C4-2B (cell line): Measurements from ENCODE around the gene CTU2.
A peak's percentile ranks its signal among the peaks of the same experiment; 100 is the strongest.

Source experiments
- H3K27ac ChIP-seq: fragments of 450-650 bp; 2 replicates; pipeline ENCODE4 v1.5.1; 2017
- ZFX ChIP-seq: fragments of 450-650 bp; IDR thresholded peaks from 2 replicates; pipeline ENCODE4 v1.6.1; 2017
- TF ChIP-seq, protein P1 (sequence below): fragments of 450-650 bp; conservative IDR thresholded peaks from 2 replicates; pipeline ENCODE4 v1.5.1; 2017; ENCODE audit warnings: mild to moderate bottlenecking

CTU2 gene

DNA sequence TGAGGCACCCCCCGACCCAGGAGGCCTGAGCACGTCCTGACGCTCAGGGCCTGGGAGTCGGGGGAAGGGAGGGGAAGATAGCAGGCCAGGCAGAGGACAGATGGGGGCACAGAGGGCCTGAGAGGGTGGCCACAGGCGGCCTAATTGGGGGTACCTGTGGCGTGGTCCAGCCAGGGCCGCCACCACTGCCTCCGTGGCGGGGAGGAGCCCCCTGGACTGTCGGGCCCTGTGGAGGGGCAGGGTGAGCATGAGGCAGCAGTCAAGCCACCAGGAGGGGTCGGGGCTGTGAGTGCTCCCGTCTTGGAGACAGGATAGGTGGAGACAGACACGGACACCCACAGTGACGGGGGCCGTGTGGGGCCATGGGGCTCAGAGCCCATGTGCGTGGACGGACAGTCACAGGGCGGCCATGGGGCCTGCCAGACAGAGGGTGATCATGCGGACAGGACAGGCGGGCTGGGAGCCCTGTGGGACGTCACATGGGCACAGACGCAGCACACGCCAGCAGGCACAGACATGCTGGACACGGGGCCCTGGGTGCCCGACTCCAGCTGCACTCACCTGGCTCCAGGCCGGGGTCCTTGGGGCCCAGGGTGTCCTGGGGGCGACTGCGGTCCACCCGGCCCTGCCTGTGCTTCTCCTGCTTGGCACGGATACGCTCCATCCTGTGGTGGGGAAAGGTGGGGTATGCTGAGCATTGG, 18.7 kb downstream of the CTU2 start:
- no peak for TF ChIP-seq ZFX
- TF ChIP-seq, protein P1, sequence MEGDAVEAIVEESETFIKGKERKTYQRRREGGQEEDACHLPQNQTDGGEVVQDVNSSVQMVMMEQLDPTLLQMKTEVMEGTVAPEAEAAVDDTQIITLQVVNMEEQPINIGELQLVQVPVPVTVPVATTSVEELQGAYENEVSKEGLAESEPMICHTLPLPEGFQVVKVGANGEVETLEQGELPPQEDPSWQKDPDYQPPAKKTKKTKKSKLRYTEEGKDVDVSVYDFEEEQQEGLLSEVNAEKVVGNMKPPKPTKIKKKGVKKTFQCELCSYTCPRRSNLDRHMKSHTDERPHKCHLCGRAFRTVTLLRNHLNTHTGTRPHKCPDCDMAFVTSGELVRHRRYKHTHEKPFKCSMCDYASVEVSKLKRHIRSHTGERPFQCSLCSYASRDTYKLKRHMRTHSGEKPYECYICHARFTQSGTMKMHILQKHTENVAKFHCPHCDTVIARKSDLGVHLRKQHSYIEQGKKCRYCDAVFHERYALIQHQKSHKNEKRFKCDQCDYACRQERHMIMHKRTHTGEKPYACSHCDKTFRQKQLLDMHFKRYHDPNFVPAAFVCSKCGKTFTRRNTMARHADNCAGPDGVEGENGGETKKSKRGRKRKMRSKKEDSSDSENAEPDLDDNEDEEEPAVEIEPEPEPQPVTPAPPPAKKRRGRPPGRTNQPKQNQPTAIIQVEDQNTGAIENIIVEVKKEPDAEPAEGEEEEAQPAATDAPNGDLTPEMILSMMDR = no peak
- H3K27ac ChIP-seq = no peak overlapping the region

DNA sequence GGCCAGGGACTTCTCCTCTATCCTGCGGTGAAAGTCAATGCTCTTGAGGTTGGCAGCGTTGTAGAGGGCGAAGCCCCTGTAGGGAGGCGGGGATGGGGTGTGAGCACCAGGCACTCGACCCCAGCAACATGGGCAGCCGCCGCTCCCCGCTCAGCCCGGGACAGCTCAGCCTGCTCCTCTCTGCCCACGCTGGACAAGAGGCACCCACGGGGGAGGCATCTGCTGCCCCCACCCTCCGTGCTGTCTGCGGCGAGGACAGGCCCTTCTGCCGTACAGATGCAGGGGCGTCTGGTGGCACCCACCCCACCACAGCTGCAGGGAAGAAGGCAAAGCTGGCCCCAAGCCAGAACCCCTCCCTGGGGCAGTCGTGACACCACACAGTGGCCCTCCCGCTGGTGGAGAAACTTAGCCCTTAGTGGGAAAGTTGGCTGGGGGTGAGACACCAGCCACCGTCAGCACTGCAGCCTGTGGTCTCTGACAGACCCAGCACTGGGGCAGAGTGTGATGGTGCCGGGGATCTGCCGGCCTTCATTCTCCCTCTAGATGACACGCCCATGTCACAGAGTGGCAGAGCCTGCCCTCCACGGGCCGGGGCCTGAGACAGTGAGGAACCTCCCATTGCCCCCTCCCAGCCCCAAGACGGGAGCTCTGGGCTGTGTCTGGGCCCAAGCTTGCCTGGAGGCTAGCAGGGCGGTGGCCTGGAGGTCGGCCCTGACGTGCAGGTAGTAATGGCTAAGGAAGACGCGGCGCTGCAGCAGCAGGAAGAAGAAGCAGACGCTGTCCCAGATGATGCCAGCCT, 19.5 kb downstream of the CTU2 start:
- H3K27ac ChIP-seq = no peak overlapping the region
- TF ChIP-seq ZFX = no peak
- TF ChIP-seq, protein P1 = no peak

DNA sequence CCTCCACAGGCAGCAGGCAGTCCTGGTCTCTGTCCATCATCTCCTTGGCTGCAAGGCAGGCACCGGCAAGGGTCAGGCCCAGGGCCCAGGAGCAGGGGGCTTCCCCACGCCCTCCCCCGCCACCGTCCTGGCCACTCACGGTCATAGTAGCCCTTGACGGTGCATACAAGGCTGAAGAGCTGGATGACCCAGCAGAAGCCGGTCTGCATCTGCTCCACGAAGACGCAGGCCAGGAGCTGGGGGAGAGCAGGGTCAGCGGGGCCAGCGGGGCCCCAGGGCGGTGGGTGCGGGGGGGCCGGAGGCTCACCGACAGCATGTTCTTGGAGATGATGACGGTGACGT, 20.1 kb downstream of the CTU2 start:
- H3K27ac ChIP-seq = no peak overlapping the region
- TF ChIP-seq, protein P1 = no peak
- no peak for TF ChIP-seq ZFX

DNA sequence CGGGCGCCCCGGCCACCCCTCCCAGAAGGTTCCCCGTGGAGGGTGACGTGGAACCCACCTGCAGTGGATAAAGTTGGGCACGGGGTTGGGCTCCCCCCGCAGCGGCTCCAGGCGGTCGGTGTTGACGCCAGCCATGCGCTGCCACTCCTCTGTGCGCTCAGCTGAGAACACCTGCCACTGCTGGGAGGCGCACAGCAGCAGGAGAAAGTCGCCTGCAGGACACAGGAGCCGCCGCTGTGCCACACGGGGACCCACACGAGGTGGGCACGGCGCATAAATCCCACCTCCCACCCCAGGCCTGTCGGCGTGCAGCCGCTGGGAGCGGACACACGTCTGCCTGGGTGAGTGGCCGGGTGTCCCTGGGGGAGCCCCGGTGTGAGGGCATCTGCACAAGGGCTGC, 20.7 kb downstream of the CTU2 start:
- peak overlapping the region; percentile 76 for H3K27ac ChIP-seq
- TF ChIP-seq, protein P1 = no peak
- TF ChIP-seq ZFX = no peak

DNA sequence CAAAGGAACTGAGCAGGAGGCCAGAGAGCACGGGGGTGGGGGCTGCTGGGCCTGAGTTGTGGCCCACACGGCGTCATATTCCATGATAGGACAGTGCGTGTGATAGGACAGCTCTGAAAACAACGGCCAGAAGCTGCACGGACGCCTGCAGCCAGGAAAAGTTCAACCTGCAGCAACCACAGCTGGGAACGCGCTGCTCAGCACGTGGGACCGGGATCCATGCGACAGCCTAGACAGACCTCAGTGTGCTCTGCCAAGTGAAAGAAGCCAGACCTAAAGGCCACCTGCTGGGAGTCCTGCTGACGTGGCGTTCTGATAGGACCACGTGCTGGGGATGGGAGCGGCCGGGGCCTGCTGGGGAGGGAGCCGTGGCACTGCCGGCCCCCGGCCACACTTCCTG, 21.6 kb downstream of the CTU2 start:
- H3K27ac ChIP-seq = peak overlapping the region; percentile 76
- TF ChIP-seq ZFX = no peak
- TF ChIP-seq, protein P1 = no peak

DNA sequence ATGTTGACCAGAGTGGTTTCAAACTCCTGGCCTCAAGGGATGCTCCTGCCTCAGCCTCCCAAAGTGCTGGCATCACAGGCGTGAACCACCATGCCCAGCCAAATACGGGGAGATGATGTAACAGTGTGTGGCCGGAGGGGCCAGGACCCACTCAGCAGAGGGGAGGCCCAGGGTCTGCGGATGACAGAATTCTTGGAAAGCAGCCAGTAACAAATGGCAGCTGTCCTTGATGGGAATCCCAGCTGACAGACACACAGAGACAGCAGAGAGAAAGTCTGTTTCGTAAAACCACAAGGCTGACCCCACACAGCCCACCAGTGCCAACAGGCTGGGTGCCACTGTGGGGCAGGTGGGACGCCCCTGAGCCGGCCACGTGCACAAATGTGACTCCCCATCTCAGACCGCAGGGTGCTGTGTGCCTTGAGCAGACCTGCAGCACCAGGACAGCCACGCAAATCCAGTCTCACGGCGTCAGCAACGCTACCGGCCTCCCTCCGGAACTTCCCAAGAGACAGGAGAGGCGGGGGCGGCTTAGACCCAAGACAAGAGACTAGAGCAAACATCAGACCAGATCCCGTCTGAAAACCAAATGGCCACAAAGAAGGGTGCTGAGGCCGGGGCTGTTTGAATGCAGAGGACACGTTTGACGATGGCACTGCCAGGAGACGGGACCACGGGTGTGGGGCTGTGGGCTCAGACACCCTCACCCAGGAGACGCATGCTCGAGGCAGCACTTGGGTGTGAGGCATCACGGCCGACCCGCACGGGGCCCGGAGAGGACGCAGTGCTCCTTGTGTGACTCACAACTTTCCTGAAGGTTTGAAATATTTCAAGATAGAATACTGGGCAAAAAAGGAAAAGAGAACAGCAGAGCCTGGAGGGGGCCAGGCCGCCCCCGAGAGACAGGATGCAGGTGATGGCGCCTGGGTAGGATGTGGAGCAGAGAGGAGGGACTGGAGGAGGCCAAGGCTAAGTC, 24.6 kb downstream of the CTU2 start:
- TF ChIP-seq, protein P1 = no peak
- TF ChIP-seq ZFX = no peak
- H3K27ac ChIP-seq = peak overlapping the region; percentile 4
